Hepatocyte (in vitro differentiated cells): ENCODE results near the gene AMY2B.

Experiments
- EZH2phosphoT487 ChIP-seq: fragments of 200-600 bp; sonication (generic); IDR thresholded peaks from one replicate; pipeline ENCODE4 v1.6.1; 2018; ENCODE audit warnings: antibody characterized with exemption, mild to moderate bottlenecking, low read depth, moderate library complexity; ENCODE audit not compliant: unreplicated experiment, severe bottlenecking
- TF ChIP-seq, protein P1 (sequence below): fragments of 200-600 bp; sonication (generic); IDR thresholded peaks from 2 replicates; pipeline ENCODE4 v1.5.1; 2016; ENCODE audit warnings: antibody characterized with exemption, mild to moderate bottlenecking; ENCODE audit not compliant: poor library complexity

DNA sequence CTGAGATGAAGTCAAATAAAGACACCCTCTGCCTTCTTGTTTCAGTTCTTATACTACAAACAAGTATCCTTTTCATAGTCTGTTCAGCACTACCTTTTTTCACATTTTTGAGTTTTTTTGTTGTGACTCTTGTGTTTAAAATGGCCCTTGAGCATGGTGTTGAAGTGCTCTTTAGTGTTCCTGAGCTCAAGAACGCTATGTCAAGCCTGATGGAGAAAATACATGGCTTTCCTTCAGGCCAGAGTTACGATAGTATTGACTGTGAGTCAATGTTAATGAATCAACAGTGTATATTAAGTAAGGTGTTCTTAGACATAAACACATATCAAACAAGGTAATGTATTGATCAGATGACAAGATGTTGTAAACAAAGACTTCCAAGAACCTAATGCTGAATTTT, 33.2 kb upstream of the AMY2B start:
- TF ChIP-seq, protein P1, sequence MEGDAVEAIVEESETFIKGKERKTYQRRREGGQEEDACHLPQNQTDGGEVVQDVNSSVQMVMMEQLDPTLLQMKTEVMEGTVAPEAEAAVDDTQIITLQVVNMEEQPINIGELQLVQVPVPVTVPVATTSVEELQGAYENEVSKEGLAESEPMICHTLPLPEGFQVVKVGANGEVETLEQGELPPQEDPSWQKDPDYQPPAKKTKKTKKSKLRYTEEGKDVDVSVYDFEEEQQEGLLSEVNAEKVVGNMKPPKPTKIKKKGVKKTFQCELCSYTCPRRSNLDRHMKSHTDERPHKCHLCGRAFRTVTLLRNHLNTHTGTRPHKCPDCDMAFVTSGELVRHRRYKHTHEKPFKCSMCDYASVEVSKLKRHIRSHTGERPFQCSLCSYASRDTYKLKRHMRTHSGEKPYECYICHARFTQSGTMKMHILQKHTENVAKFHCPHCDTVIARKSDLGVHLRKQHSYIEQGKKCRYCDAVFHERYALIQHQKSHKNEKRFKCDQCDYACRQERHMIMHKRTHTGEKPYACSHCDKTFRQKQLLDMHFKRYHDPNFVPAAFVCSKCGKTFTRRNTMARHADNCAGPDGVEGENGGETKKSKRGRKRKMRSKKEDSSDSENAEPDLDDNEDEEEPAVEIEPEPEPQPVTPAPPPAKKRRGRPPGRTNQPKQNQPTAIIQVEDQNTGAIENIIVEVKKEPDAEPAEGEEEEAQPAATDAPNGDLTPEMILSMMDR, result no peak
- TF ChIP-seq EZH2phosphoT487, result no peak
